SU-DHL-6 (cell line): ENCODE data around the gene THOC1.

ENCODE experiments used
- EZH2phosphoT487 ChIP-seq: fragments of 200-600 bp; sonication (generic), shearing (Covaris generic); conservative IDR thresholded peaks from 2 replicates; pipeline ENCODE4 v1.6.1; 2018; ENCODE audit warnings: mild to moderate bottlenecking, antibody characterized with exemption, low read length, moderate library complexity, mixed read lengths
- TF ChIP-seq, protein P1 (sequence below): fragments of 200-600 bp; sonication (generic); IDR thresholded peaks from one replicate; pipeline ENCODE4 v1.5.1; 2017; ENCODE audit warnings: antibody characterized with exemption, mild to moderate bottlenecking, low read length, moderate library complexity; ENCODE audit not compliant: insufficient read depth, poor library complexity, severe bottlenecking

GRCh38 chr18:293536-293935 lies 25.7 kb upstream of the THOC1 start:
- TF ChIP-seq, protein P1, sequence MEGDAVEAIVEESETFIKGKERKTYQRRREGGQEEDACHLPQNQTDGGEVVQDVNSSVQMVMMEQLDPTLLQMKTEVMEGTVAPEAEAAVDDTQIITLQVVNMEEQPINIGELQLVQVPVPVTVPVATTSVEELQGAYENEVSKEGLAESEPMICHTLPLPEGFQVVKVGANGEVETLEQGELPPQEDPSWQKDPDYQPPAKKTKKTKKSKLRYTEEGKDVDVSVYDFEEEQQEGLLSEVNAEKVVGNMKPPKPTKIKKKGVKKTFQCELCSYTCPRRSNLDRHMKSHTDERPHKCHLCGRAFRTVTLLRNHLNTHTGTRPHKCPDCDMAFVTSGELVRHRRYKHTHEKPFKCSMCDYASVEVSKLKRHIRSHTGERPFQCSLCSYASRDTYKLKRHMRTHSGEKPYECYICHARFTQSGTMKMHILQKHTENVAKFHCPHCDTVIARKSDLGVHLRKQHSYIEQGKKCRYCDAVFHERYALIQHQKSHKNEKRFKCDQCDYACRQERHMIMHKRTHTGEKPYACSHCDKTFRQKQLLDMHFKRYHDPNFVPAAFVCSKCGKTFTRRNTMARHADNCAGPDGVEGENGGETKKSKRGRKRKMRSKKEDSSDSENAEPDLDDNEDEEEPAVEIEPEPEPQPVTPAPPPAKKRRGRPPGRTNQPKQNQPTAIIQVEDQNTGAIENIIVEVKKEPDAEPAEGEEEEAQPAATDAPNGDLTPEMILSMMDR = no peak
- TF ChIP-seq EZH2phosphoT487 = no peak
